Loucy (cell line): Measurements from ENCODE around the gene TEX54.

Experiments
- H2AFZ ChIP-seq: fragments of 200-600 bp; sonication (generic); 2 replicates; pipeline ENCODE4 v1.6.0; 2016; ENCODE audit warnings: antibody characterized with exemption, mild to moderate bottlenecking, low read length, moderate library complexity
- H3F3A ChIP-seq: fragments of 200-600 bp; 2 replicates; pipeline ENCODE4 v1.6.0; 2016; ENCODE audit warnings: antibody characterized with exemption, low read depth, mild to moderate bottlenecking
- H3K27me3 ChIP-seq: fragments of 200-600 bp; sonication (generic); 2 replicates; pipeline ENCODE4 v1.6.1; 2014; ENCODE audit warnings: low read length, mild to moderate bottlenecking; ENCODE audit not compliant: insufficient read depth, poor library complexity, severe bottlenecking
- H3K36me3 ChIP-seq: fragments of 200-600 bp; sonication (generic); 2 replicates; pipeline ENCODE4 v1.6.1; 2016; ENCODE audit warnings: low read length; ENCODE audit not compliant: insufficient read depth
- H3K4me1 ChIP-seq: fragments of 200-600 bp; sonication (generic); 2 replicates; pipeline ENCODE4 v1.5.1; 2014; ENCODE audit warnings: low read length, mild to moderate bottlenecking; ENCODE audit not compliant: insufficient read depth, poor library complexity, severe bottlenecking
- H3K4me2 ChIP-seq: fragments of 200-600 bp; sonication (generic); 2 replicates; pipeline ENCODE4 v1.6.0; 2014; ENCODE audit warnings: antibody characterized with exemption, low read length, low read depth, mild to moderate bottlenecking; ENCODE audit not compliant: poor library complexity, severe bottlenecking
- H3K4me3 ChIP-seq: fragments of 200-600 bp; sonication (generic); 2 replicates; pipeline ENCODE4 v1.5.1; 2014; ENCODE audit warnings: low read length, mild to moderate bottlenecking, mixed read lengths; ENCODE audit not compliant: poor library complexity, severe bottlenecking
- H3K79me2 ChIP-seq: fragments of 200-600 bp; sonication (generic); 2 replicates; pipeline ENCODE4 v1.6.1; 2014; ENCODE audit warnings: low read length; ENCODE audit not compliant: insufficient read depth
- H3K9ac ChIP-seq: fragments of 200-600 bp; sonication (generic); 2 replicates; pipeline ENCODE4 v1.6.0; 2014; ENCODE audit warnings: mild to moderate bottlenecking, low read depth, low read length, moderate library complexity; ENCODE audit not compliant: poor library complexity, severe bottlenecking
- H3K9me2 ChIP-seq: fragments of 200-600 bp; sonication (generic); replicated peaks from 2 replicates; pipeline ENCODE4 v1.6.1; 2016; ENCODE audit warnings: low read depth, low read length, mixed read lengths
- H3K9me3 ChIP-seq: fragments of 200-600 bp; sonication (generic); 2 replicates; pipeline ENCODE4 v1.6.1; 2014; ENCODE audit warnings: mild to moderate bottlenecking, antibody characterized with exemption, low read length, low read depth; ENCODE audit not compliant: insufficient read depth
- H4K20me1 ChIP-seq: fragments of 200-600 bp; sonication (generic); 2 replicates; pipeline ENCODE4 v1.6.0; 2014; ENCODE audit warnings: antibody characterized with exemption, low read length, mild to moderate bottlenecking; ENCODE audit not compliant: insufficient read depth, poor library complexity, severe bottlenecking
- EZH2phosphoT487 ChIP-seq: fragments of 200-600 bp; IDR thresholded peaks from 2 replicates; pipeline ENCODE4 v1.6.1; 2018; ENCODE audit warnings: antibody characterized with exemption, mild to moderate bottlenecking, moderate library complexity, borderline replicate concordance
- TF ChIP-seq, protein P1 (sequence below): fragments of 200-600 bp; sonication (generic); conservative IDR thresholded peaks from 2 replicates; pipeline ENCODE4 v1.5.1; 2014; ENCODE audit warnings: mild to moderate bottlenecking, antibody characterized with exemption, low read length

TEX54 gene

DNA sequence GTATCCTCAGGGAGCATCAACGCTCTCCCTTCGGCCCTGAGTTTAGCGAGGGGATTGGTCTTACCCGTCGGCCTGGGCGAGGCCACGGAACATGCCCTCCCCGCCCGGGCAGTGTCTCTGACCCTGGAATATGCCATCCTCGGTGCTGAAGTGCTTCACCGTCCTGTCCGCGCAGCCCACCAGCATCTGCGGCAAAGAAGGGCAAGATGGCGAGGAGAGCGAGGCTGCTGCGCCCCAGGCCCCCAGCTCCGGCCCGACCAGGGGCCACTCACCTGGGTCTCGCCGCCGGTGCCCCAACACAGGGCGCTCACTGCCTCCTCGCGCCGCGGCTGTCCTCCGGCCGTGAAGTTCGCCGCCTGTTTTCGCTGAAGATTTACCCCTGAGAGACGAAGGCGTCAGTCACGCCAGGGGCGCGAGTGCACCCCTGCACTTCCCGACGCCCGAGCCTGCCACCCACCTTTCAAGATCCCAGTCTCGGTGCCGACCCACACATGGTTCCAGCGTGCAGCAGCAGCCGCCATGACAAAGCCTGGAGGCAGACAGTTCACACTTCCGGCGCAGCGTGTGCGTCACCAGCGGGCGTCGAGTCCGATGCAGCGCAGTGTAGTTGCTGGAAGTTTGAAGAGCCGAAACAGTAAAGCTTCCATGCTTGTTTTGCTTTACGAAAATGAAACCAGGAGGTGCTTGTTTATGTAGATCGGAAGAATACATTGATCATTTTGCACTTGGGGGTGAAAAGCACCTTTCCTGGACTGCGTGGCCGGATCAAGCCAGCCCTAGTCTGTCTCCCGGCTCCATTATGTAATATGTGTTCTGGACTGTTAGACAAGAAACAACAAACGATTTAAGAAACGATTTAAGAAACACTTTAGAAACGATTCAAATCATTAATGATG, 6.7 kb upstream of the TEX54 start, which contains the start of gene WDR74:
Gene WDR74 (minus strand): TSS at position 541 of the 896 bp plus-strand sequence. CDS start 20 bp downstream, at position 521.
- no peak for TF ChIP-seq EZH2phosphoT487
- TF ChIP-seq, protein P1, sequence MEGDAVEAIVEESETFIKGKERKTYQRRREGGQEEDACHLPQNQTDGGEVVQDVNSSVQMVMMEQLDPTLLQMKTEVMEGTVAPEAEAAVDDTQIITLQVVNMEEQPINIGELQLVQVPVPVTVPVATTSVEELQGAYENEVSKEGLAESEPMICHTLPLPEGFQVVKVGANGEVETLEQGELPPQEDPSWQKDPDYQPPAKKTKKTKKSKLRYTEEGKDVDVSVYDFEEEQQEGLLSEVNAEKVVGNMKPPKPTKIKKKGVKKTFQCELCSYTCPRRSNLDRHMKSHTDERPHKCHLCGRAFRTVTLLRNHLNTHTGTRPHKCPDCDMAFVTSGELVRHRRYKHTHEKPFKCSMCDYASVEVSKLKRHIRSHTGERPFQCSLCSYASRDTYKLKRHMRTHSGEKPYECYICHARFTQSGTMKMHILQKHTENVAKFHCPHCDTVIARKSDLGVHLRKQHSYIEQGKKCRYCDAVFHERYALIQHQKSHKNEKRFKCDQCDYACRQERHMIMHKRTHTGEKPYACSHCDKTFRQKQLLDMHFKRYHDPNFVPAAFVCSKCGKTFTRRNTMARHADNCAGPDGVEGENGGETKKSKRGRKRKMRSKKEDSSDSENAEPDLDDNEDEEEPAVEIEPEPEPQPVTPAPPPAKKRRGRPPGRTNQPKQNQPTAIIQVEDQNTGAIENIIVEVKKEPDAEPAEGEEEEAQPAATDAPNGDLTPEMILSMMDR = no peak
- Histone ChIP-seq H3K79me2 (peaks cover 39% of the 10 kb centered on the region), H3K9ac (peak within 1 kb of the TSS; percentile 97), H3K4me3 (peak within 1 kb of the TSS; percentile 87), H3K36me3 (peaks cover 11% of the 10 kb centered on the region; the same call in 1 of the 2 replicates), H3K4me1 (peaks cover 22% of the 10 kb centered on the region), H3K9me3 (no peaks in the 10 kb centered on the region), H3K4me2 (peak within 1 kb of the TSS; percentile 90), H4K20me1 (no peaks in the 10 kb centered on the region), H2AFZ (peak within 1 kb of the TSS; percentile 75), H3K9me2 (no peaks in the 10 kb centered on the region), H3K27me3 (no peaks in the 10 kb centered on the region), H3F3A (peaks cover 9% of the 10 kb centered on the region)

DNA sequence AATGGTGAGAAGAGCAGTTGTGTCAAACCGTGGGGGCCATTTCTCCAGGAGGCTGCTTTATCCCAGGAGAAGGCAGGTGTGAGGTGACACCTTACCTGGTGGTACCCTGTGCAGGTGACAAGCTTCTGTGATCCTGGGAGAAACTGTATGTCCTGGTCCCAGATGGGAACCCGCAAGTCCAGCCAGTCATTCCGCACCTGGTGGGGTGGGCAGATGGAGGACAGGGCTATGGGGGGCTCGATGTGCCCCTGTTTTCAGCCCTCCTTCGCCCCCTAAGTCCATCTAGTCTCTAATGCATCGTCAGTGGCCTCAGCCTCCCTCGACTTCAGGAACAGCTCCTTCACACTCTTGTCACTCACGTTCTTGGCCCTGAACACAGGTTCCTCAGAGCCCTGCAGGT, 2.7 kb upstream of the TEX54 start:
- Histone ChIP-seq H3K36me3 (peaks cover 11% of the 10 kb centered on the region; the same call in 1 of the 2 replicates), H4K20me1 (peaks cover 7% of the 10 kb centered on the region), H3K4me2 (no peak overlapping the region), H3K79me2 (peaks cover 46% of the 10 kb centered on the region), H2AFZ (no peak overlapping the region), H3K4me1 (peaks cover 17% of the 10 kb centered on the region), H3K9ac (no peak overlapping the region), H3K4me3 (no peak overlapping the region), H3K27me3 (no peaks in the 10 kb centered on the region), H3F3A (peaks cover 5% of the 10 kb centered on the region), H3K9me3 (no peaks in the 10 kb centered on the region), H3K9me2 (no peaks in the 10 kb centered on the region)
- no peak for TF ChIP-seq EZH2phosphoT487
- TF ChIP-seq, protein P1 = no peak

DNA sequence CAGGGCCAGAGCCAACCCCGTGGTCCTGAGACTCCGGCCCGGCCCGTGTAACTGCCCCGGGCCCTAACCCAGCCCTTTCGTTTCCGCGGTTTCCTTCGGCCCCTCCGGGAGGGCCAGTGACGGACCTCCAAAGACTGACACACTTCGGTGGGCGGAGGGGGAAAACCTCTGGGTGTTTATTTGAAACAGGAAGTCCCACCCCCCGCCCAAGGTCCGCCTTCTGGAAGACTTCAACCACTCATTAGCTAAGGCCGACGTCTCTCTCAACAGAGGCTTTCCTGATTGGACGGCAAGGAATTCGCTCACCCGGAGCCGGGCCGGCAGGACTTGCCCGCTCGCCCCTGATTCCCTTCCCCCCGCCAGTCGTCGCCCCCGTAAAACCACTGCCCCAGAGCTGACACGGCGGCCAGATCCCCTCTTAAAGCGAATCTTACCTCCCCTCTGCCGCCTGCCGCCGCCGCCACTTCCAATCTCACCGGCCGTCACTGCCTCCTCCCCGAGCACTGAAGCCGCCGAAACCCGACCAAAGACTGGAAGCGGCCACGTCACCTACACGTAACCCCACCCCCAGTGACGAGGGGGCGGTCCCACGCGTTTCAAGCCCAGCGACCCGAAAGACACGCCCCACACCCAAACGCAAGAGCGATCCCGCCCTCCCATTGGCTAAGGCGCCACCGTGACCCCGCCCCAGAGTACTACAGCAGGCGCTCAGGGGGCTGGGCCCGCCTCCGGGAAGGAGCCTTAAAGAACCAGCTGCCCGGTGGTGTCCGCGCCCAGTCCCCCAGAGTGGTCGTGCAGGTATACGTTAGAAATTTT, 913 bp downstream of the TEX54 start, which contains the start of gene STX5:
Gene STX5 (minus strand): TSS at position 532 of the 816 bp plus-strand sequence. CDS start 808 bp downstream, outside the sequence.
- TF ChIP-seq, protein P1 = no peak
- no peak for TF ChIP-seq EZH2phosphoT487
- no peaks in the 10 kb centered on the region for H3K9me3 ChIP-seq
- peaks cover 14% of the 10 kb centered on the region for H3K4me1 ChIP-seq
- H3K27me3 ChIP-seq = no peaks in the 10 kb centered on the region
- no peaks in the 10 kb centered on the region for H3K9me2 ChIP-seq
- H2AFZ ChIP-seq = peak within 1 kb of the TSS; percentile 80
- H3K36me3 ChIP-seq = peaks cover 17% of the 10 kb centered on the region; the same call in 1 of the 2 replicates
- peak within 1 kb of the TSS; percentile 93 for H3K4me3 ChIP-seq
- peaks cover 50% of the 10 kb centered on the region for H3K79me2 ChIP-seq
- peaks cover 8% of the 10 kb centered on the region for H4K20me1 ChIP-seq
- H3K9ac ChIP-seq = peak within 1 kb of the TSS; percentile 80
- peak within 1 kb of the TSS; percentile 80 for H3K4me2 ChIP-seq
- no peaks in the 10 kb centered on the region for H3F3A ChIP-seq
